ENCODE results near the gene LSM7.

The LSM7 gene

GRCh38 chr19:2278459-2279158 is 49.8 kb downstream of the LSM7 start:
- DNase-seq (ENCODE audit: low read depth, low spot score) = no peak

- no peak for DNase-seq (ENCODE audit: low read depth, low spot score)
Measured at GRCh38 chr19:2277138-2277537, 51.2 kb downstream of the LSM7 start.

GRCh38 chr19:2276429-2276986 is 51.9 kb downstream of the LSM7 start:
- no peak for DNase-seq (ENCODE audit: low read depth, low spot score)

DNA sequence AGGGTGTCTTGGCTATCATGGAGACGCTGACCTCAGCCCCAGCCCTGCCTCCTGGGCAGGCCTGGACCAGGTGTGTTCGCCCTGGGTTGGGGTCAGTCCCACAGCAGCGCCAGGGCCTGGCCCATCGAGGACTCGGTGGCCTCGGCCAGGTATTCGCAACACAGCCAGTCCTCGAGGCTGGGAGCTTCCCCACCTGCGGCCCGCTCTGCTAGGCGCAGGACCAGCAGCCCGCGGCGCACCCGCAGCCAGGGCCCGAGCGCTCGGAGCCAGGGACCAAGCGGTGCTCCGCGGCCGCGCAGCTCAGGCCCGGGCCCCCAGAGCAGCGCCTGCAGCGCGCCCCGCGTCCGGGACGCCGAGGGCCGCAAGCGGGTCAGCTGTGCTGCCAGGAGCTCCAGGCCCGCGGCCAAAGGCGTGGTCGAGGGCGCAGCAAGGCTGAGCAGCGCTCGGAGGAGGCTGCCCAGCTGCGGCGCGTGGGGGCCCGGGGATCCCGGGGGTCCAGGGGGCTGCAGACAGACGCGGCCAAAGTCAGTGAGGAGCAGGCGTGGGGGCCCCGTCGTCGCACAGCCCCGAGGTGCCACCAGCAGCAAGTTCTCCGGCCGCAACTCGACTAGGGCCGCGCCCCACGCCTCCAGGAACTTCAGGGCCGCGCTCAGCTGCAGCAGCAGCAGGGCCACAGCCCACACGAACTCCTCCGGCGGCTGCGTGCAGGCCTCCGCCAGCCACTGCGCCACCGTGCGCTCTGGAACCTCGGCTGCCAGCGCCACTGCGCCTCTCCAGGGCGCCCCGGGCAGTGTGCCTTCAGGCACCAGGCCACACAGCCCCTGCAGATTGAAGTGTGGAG is 52.6 kb downstream of the LSM7 start:
- DNase-seq (ENCODE audit: low read depth, low spot score) = no peak

DNA sequence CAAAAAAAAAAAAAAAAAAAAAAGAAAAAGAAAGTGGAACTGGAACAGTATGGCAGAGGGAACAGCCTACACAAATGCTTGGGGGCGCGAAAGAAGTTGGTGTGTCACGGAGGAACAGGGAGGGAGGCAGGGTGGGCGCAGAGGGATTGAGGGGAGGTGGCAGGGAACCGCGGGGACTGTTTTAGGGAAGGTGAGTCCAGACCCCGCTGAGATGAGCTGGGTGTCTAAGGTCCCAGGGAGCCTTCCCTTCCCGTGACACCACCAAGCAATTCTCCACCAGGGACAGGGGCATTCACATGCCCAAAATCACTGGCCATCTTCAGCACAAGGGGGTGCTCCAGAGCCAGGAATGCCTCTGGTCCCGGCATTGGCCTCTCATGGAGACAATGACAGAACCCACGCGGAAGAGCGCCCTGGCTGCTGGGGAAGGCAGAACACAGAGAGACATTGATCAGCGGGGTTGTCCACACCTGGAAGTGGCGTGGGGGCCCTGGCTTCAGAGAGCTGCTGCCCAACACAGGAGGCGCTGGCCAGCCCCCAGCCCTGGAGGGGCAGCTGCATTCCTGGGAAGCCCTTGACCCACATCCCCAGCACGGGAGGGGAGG is 53.4 kb downstream of the LSM7 start:
- peak; percentile 82 for DNase-seq (ENCODE audit: low read depth, low spot score)

- no peak for DNase-seq (ENCODE audit: low read depth, low spot score)
Measured at GRCh38 chr19:2274185-2274711, 54.1 kb downstream of the LSM7 start.

DNA sequence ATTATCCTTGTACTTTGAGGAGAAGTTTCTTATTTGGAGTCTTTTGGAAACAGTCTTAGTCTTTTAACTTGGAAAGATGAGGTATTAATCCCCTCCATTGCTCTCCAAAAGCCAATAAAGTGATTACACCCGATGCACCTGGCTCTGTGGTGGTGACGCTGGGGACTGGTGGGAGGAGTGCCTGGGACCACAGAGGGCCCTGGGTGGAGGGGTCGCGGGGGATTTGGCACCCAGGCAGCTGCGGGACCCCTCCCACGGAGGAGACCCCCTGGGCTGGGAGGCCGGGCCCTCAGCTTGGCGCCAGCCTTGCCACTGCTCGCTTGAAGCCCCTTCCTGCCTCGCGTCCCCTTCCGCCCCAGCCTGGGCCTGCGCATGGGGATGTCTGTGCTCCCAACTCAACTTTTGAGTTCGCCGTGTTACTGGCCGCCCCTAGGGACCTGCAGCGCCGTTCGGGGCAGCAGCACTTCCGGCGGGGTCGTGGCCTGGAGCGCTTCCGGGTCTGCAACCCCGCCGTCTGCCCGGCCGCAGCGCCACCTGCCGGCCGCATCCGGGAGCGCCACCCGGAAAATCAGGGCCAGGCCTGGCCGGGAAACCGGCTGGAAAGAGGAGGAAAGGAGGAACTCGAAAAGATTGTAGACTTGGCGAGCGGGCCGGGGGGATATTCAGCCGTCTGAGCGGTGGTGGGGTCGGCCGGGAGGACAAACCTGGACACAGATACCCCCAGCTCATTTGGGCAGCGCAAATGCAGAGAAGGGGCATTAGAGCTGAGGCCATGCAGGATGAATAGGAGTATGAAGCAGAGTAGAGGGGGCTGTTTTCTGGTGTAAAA is 54.8 kb downstream of the LSM7 start:
- DNase-seq (ENCODE audit: low read depth, low spot score) = peak; percentile 86
